Measurements from ENCODE around the gene UNC13C. TPM values are rescaled to one million over a fixed set of nuclear protein-coding genes. Genes with fewer than 3 reads are reported as not detected.

The UNC13C gene
- total RNA-seq, 1 donor from 2014 or later: 0.03 TPM

- intact Hi-C loops (cut with DNase I): no loop called here
- no peak for ATAC-seq (ENCODE audit: poor library complexity)
- DNase-seq: no peak
These were observed 33.4 kb downstream of the UNC13C start for GRCh38 chr15:54011656-54012055.

GRCh38 chr15:54014067-54014655 is 35.9 kb downstream of the UNC13C start:
- DNase-seq (no peak), ATAC-seq (ENCODE audit: poor library complexity) (no peak)
- intact Hi-C loops (cut with DNase I): no loop called here

- no peak for ATAC-seq (ENCODE audit: poor library complexity)
- no peak for DNase-seq
- intact Hi-C loops (cut with DNase I): no loop called here
These were observed 39.0 kb downstream of the UNC13C start for GRCh38 chr15:54017251-54017650.

GRCh38 chr15:54017959-54018358 is 39.7 kb downstream of the UNC13C start:
- DNase-seq: no peak
- intact Hi-C loops (cut with DNase I): no loop called here
- no peak for ATAC-seq (ENCODE audit: poor library complexity)

- DNase-seq: no peak
- intact Hi-C loops (cut with DNase I): no loop called here
- ATAC-seq (ENCODE audit: poor library complexity): no peak
These were observed 48.0 kb downstream of the UNC13C start for GRCh38 chr15:54026258-54026657.

GRCh38 chr15:54026891-54027290 is 48.6 kb downstream of the UNC13C start:
- ATAC-seq (ENCODE audit: poor library complexity) (no peak), DNase-seq (no peak)
- intact Hi-C loops (cut with DNase I): no loop called here

- DNase-seq (no peak), ATAC-seq (ENCODE audit: poor library complexity) (no peak)
- intact Hi-C loops (cut with DNase I): no loop called here
These were observed 50.8 kb downstream of the UNC13C start for GRCh38 chr15:54029081-54029480.

- DNase-seq: no peak
- no peak for ATAC-seq (ENCODE audit: poor library complexity)
- intact Hi-C loops (cut with DNase I): no loop called here
These were observed 53.8 kb downstream of the UNC13C start for GRCh38 chr15:54032066-54032465.

- intact Hi-C loops (cut with DNase I): no loop called here
- ATAC-seq (ENCODE audit: poor library complexity): no peak
- DNase-seq: no peak
These were observed 55.2 kb downstream of the UNC13C start for GRCh38 chr15:54033356-54033860.

- DNase-seq (no peak), ATAC-seq (ENCODE audit: poor library complexity) (no peak)
These were observed 55.7 kb downstream of the UNC13C start for GRCh38 chr15:54033869-54034458.

GRCh38 chr15:54035616-54036015 is 57.4 kb downstream of the UNC13C start:
- DNase-seq: no peak
- no peak for ATAC-seq (ENCODE audit: poor library complexity)
- intact Hi-C loops (cut with DNase I): no loop called here

More at GRCh38 chr15:54033869-54034458, 55.7 kb downstream of the UNC13C start:
- intact Hi-C loops (cut with DNase I): no loop called here

- no peak for ATAC-seq (ENCODE audit: poor library complexity)
These were observed 67.2 kb downstream of the UNC13C start for GRCh38 chr15:54045397-54045796.

GRCh38 chr15:54046093-54046492 is 67.9 kb downstream of the UNC13C start:
- ATAC-seq (ENCODE audit: poor library complexity) (no peak), DNase-seq (no peak)
- intact Hi-C loops (cut with DNase I): no loop called here

More at GRCh38 chr15:54045397-54045796, 67.2 kb downstream of the UNC13C start:
- no peak for DNase-seq
- intact Hi-C loops (cut with DNase I): no loop called here

- DNase-seq: no peak
- ATAC-seq (ENCODE audit: poor library complexity): no peak
- intact Hi-C loops (cut with DNase I): no loop called here
These were observed 86.1 kb downstream of the UNC13C start for GRCh38 chr15:54064365-54064764.

GRCh38 chr15:54066403-54066802 is 88.2 kb downstream of the UNC13C start:
- intact Hi-C loops (cut with DNase I): no loop called here
- DNase-seq (no peak), ATAC-seq (ENCODE audit: poor library complexity) (no peak)

GRCh38 chr15:54082836-54083492 is 104.7 kb downstream of the UNC13C start:
- ATAC-seq (ENCODE audit: poor library complexity) (no peak), DNase-seq (no peak)
- intact Hi-C loops (cut with DNase I): no loop called here

GRCh38 chr15:54083501-54083900 is 105.3 kb downstream of the UNC13C start:
- intact Hi-C loops (cut with DNase I): no loop called here
- ATAC-seq (ENCODE audit: poor library complexity) (no peak), DNase-seq (no peak)

- intact Hi-C loops (cut with DNase I): no loop called here
- no peak for ATAC-seq (ENCODE audit: poor library complexity)
- no peak for DNase-seq
These were observed 105.8 kb downstream of the UNC13C start for GRCh38 chr15:54083991-54084390.

- intact Hi-C loops (cut with DNase I): no loop called here
- ATAC-seq (ENCODE audit: poor library complexity) (no peak), DNase-seq (no peak)
These were observed 110.6 kb downstream of the UNC13C start for GRCh38 chr15:54088837-54089236.

GRCh38 chr15:54089776-54090175 is 111.5 kb downstream of the UNC13C start:
- ATAC-seq (ENCODE audit: poor library complexity) (no peak), DNase-seq (no peak)
- intact Hi-C loops (cut with DNase I): no loop called here
